Peyer's patch (tissue), 4 donors: Measurements from ENCODE around the gene NKTR.

Experiments used
- POLR2A ChIP-seq, 2 donors: fragments of 450-650 bp; IDR thresholded peaks; one replicate each; pipeline ENCODE4 v1.5.1; 2017; ENCODE audit warnings: antibody characterized with exemption in 2 of 2, mild to moderate bottlenecking in 2 of 2, moderate library complexity in 2 of 2
- TF ChIP-seq, protein P1 (sequence below), 6 experiments: fragments of 450-650 bp in 4 of 6; fragments of 200-600 bp in 2 of 6; sonication (generic) in 1 of 6; IDR thresholded peaks; one replicate each; pipeline ENCODE4 v1.5.1; 2017 to 2019; ENCODE audit warnings: antibody characterized with exemption in 6 of 6, mild to moderate bottlenecking in 3 of 6, moderate library complexity in 1 of 6

DNA sequence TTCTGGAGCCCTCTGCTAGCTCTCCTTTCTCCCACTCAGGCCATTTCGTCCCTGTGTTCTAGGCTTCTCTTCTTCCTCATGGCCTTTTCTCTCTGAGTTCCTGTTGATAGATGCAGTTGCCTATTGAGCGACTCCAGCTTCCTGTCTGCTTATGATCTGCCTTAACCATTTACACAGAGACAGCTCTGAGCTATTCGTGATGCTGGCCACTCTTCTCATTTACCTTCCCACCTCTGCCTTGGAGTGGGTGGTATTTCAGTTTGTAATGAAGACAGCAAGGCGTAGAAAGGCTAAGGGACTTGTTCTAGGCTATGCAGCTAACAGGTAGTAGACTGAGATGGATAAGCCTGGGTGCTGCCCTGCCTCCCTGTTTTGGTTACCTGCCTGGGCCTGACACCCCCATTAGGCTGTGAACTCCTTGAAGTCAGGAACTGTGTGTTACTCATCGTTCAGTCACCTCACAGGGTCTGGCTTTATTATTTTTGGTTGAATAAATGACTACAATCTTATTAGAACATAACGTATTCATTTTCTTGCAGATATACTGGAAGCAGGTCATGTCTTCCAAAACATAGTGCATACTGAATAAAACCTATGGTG lies 40.4 kb downstream of the NKTR start:
- TF ChIP-seq, protein P1, sequence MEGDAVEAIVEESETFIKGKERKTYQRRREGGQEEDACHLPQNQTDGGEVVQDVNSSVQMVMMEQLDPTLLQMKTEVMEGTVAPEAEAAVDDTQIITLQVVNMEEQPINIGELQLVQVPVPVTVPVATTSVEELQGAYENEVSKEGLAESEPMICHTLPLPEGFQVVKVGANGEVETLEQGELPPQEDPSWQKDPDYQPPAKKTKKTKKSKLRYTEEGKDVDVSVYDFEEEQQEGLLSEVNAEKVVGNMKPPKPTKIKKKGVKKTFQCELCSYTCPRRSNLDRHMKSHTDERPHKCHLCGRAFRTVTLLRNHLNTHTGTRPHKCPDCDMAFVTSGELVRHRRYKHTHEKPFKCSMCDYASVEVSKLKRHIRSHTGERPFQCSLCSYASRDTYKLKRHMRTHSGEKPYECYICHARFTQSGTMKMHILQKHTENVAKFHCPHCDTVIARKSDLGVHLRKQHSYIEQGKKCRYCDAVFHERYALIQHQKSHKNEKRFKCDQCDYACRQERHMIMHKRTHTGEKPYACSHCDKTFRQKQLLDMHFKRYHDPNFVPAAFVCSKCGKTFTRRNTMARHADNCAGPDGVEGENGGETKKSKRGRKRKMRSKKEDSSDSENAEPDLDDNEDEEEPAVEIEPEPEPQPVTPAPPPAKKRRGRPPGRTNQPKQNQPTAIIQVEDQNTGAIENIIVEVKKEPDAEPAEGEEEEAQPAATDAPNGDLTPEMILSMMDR (IDR thresholded peaks at IDR 0.05): no peak
- no peak for TF ChIP-seq POLR2A (IDR thresholded peaks at IDR 0.05)
